Ishikawa (cell line): ENCODE measurements around the gene PITPNM1.

Experiments
- CEBPB ChIP-seq: IDR thresholded peaks from 2 replicates; pipeline ENCODE4 v1.6.1; 2012
- CREB1 ChIP-seq: IDR thresholded peaks from 2 replicates; pipeline ENCODE4 v1.6.1; 2012; ENCODE audit warnings: low read depth
- EGR1 ChIP-seq: IDR thresholded peaks from 2 replicates; pipeline ENCODE4 v1.6.1; 2012
- EP300 ChIP-seq: IDR thresholded peaks from 2 replicates; pipeline ENCODE4 v1.6.1; 2012; ENCODE audit warnings: borderline replicate concordance
- FOXM1 ChIP-seq: IDR thresholded peaks from 2 replicates; pipeline ENCODE4 v1.6.1; 2012; ENCODE audit warnings: low read depth, borderline replicate concordance
- MAX ChIP-seq: IDR thresholded peaks from 2 replicates; pipeline ENCODE4 v1.6.1; 2012
- NFIC ChIP-seq: IDR thresholded peaks from 2 replicates; pipeline ENCODE4 v1.6.1; 2012
- RAD21 ChIP-seq: IDR thresholded peaks from 2 replicates; pipeline ENCODE4 v1.6.1; 2012; ENCODE audit warnings: low read depth
- TAF1 ChIP-seq: IDR thresholded peaks from 2 replicates; pipeline ENCODE4 v1.6.1; 2012; ENCODE audit warnings: low read depth, mild to moderate bottlenecking
- TCF12 ChIP-seq: IDR thresholded peaks from 2 replicates; pipeline ENCODE4 v1.6.1; 2012; ENCODE audit warnings: low read depth
- YY1 ChIP-seq: IDR thresholded peaks from 2 replicates; pipeline ENCODE4 v1.6.1; 2012; ENCODE audit warnings: low read depth
- ZBTB7A ChIP-seq: IDR thresholded peaks from 2 replicates; pipeline ENCODE4 v1.6.1; 2012; ENCODE audit warnings: low read depth
- TF ChIP-seq, protein P1 (sequence below): IDR thresholded peaks from 2 replicates; pipeline ENCODE4 v1.6.1; 2012; ENCODE audit warnings: low read depth, mild to moderate bottlenecking
- TF ChIP-seq, protein P2 (sequence below): IDR thresholded peaks from 2 replicates; pipeline ENCODE4 v1.6.1; 2012

Gene PITPNM1

GRCh38 chr11:67456068-67456705, 49.0 kb downstream of the PITPNM1 start:
- TF ChIP-seq CREB1 (no peak), TCF12 (no peak)
- TF ChIP-seq, protein P1, sequence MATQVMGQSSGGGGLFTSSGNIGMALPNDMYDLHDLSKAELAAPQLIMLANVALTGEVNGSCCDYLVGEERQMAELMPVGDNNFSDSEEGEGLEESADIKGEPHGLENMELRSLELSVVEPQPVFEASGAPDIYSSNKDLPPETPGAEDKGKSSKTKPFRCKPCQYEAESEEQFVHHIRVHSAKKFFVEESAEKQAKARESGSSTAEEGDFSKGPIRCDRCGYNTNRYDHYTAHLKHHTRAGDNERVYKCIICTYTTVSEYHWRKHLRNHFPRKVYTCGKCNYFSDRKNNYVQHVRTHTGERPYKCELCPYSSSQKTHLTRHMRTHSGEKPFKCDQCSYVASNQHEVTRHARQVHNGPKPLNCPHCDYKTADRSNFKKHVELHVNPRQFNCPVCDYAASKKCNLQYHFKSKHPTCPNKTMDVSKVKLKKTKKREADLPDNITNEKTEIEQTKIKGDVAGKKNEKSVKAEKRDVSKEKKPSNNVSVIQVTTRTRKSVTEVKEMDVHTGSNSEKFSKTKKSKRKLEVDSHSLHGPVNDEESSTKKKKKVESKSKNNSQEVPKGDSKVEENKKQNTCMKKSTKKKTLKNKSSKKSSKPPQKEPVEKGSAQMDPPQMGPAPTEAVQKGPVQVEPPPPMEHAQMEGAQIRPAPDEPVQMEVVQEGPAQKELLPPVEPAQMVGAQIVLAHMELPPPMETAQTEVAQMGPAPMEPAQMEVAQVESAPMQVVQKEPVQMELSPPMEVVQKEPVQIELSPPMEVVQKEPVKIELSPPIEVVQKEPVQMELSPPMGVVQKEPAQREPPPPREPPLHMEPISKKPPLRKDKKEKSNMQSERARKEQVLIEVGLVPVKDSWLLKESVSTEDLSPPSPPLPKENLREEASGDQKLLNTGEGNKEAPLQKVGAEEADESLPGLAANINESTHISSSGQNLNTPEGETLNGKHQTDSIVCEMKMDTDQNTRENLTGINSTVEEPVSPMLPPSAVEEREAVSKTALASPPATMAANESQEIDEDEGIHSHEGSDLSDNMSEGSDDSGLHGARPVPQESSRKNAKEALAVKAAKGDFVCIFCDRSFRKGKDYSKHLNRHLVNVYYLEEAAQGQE, result no peak

DNA sequence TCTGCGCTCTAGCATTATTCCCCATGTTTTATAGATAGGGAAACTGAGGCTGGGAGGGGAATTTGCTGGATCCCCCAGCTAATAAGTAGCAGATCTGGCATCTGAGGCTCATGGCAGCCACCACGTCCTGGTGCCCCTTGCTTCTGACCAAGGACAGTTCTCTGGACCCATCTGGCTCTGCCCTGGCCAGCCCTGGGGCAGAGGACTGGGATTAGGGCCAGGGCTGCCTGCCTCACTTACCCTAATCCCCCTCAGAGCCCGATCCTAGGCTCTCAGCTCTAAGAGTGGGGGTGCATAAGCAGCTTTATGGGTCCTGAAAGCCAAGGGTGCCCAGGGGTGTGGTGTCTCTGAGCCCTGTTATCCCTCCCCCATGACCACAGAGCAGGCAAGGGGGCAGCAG, 50.1 kb downstream of the PITPNM1 start, which contains the start of gene CABP4:
Gene CABP4 (plus strand): TSS at position 301 of the 400 bp plus-strand sequence. CDS start 70 bp downstream, at position 371.
- no peak for TF ChIP-seq MAX

GRCh38 chr11:67453816-67454732, 51.1 kb downstream of the PITPNM1 start:
- TF ChIP-seq, protein P2, sequence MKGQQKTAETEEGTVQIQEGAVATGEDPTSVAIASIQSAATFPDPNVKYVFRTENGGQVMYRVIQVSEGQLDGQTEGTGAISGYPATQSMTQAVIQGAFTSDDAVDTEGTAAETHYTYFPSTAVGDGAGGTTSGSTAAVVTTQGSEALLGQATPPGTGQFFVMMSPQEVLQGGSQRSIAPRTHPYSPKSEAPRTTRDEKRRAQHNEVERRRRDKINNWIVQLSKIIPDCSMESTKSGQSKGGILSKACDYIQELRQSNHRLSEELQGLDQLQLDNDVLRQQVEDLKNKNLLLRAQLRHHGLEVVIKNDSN, result no peak
- TF ChIP-seq MAX, result no peak

GRCh38 chr11:67452141-67452952, 52.8 kb downstream of the PITPNM1 start, which contains the start of gene GPR152:
TSS of gene GPR152 (minus strand) at chr11:67452729. CDS start at chr11:67452724, 5 bp downstream.
- peak; percentile 94 for TF ChIP-seq NFIC
- no peak for TF ChIP-seq TAF1
- no peak for TF ChIP-seq ZBTB7A
- peak; percentile 40; the same call in 1 of the 2 replicates for TF ChIP-seq EP300
- TF ChIP-seq TCF12, result 0 out of 2 replicates have a peak, but pooled peaks have one; percentile 21

DNA sequence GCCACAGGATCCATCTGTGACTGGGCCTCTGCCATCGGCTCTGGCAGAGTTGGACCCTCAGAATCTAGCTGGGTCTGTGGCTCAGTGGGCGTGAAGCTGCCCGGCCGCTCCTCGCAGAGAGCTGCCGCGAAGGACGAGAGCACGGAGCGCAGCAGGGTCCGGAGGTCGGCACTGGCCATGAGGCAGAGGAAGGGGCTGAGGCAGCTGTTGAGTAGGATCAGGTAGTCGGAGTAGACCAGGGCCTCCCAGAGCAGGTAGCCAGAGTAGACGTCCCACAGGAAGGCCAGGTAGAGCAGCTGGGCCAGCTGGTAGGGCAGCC, 53.5 kb downstream of the PITPNM1 start:
- TF ChIP-seq FOXM1, result no peak
- TF ChIP-seq, protein P2, result no peak
- TF ChIP-seq TAF1, result no peak
- no peak for TF ChIP-seq CREB1

- TF ChIP-seq FOXM1, result no peak
- TF ChIP-seq NFIC, result no peak
- TF ChIP-seq, protein P1, result no peak
- TF ChIP-seq CREB1, result no peak
- no peak for TF ChIP-seq TAF1
- TF ChIP-seq RAD21, result no peak
- TF ChIP-seq YY1, result no peak
- no peak for TF ChIP-seq TCF12
- TF ChIP-seq, protein P2, result no peak
- no peak for TF ChIP-seq CEBPB
- TF ChIP-seq MAX, result no peak
- TF ChIP-seq ZBTB7A, result no peak
- TF ChIP-seq EGR1, result no peak
Observed at GRCh38 chr11:67450796-67451657, 54.1 kb downstream of the PITPNM1 start.
